ENCODE data around the gene MFRP. TPM values are rescaled to one million over a fixed set of nuclear protein-coding genes. Genes with fewer than 3 reads are reported as not detected.
A peak's percentile ranks its signal among the peaks of the same experiment; 100 is the strongest.

Gene MFRP
- total RNA-seq, 2 donors from 2014 or later: not detected

GRCh38 chr11:119361056-119361787 is 14.7 kb upstream of the MFRP start:
- peak overlapping the region; percentile 94 for H3K27ac ChIP-seq
- peaks cover 30% of the 10 kb centered on the region for H3K36me3 ChIP-seq
- no peak for TF ChIP-seq CTCF (IDR thresholded peaks at IDR 0.05)
- peaks cover 0 to 66% of the 10 kb centered on the region in 2 donors for H3K4me1 ChIP-seq
- peak overlapping the region; percentile 49 to 56 for H3K4me3 ChIP-seq
- DNase-seq (ENCODE audit: low spot score): no peak
- H3K9me3 ChIP-seq: no peaks in the 10 kb centered on the region
- no peaks in the 10 kb centered on the region for H3K27me3 ChIP-seq

- Histone ChIP-seq H3K36me3 (peaks cover 30% of the 10 kb centered on the region), H3K27me3 (no peaks in the 10 kb centered on the region), H3K4me3 (no peak overlapping the region), H3K9me3 (no peaks in the 10 kb centered on the region), H3K4me1 (peaks cover 0 to 65% of the 10 kb centered on the region in 2 donors), H3K27ac (peak overlapping the region; percentile 94)
- TF ChIP-seq CTCF (IDR thresholded peaks at IDR 0.05): no peak
- DNase-seq (ENCODE audit: low spot score): no peak
Observed at GRCh38 chr11:119359365-119360214, 13.1 kb upstream of the MFRP start.

GRCh38 chr11:119357074-119357473 is 10.6 kb upstream of the MFRP start:
- Histone ChIP-seq H3K27ac (peak overlapping the region; percentile 81 to 82), H3K4me3 (peak overlapping the region; percentile 36 to 55)
- TF ChIP-seq CTCF (IDR thresholded peaks at IDR 0.05): no peak

GRCh38 chr11:119356349-119357031 is 10.0 kb upstream of the MFRP start:
- H3K4me3 ChIP-seq: peak overlapping the region; percentile 36 to 55
- H3K27ac ChIP-seq: peak overlapping the region; percentile 81 to 82
- peaks cover 0 to 58% of the 10 kb centered on the region in 2 donors for H3K4me1 ChIP-seq
- peak; percentile 86 for DNase-seq (ENCODE audit: low spot score)
- H3K27me3 ChIP-seq: no peaks in the 10 kb centered on the region
- TF ChIP-seq CTCF (IDR thresholded peaks at IDR 0.05): peak; percentile 93 to 94
- H3K36me3 ChIP-seq: peaks cover 30% of the 10 kb centered on the region
- no peaks in the 10 kb centered on the region for H3K9me3 ChIP-seq

More at GRCh38 chr11:119357074-119357473, 10.6 kb upstream of the MFRP start:
- Histone ChIP-seq H3K4me1 (peaks cover 0 to 60% of the 10 kb centered on the region in 2 donors), H3K9me3 (no peaks in the 10 kb centered on the region), H3K27me3 (no peaks in the 10 kb centered on the region), H3K36me3 (peaks cover 30% of the 10 kb centered on the region)
- no peak for DNase-seq (ENCODE audit: low spot score)

GRCh38 chr11:119355091-119355843 is 8.8 kb upstream of the MFRP start:
- DNase-seq (ENCODE audit: low spot score): no peak
- Histone ChIP-seq H3K27ac (peak overlapping the region; percentile 81 to 82), H3K36me3 (peaks cover 30% of the 10 kb centered on the region), H3K9me3 (no peaks in the 10 kb centered on the region), H3K27me3 (no peaks in the 10 kb centered on the region), H3K4me1 (peaks cover 0 to 50% of the 10 kb centered on the region in 2 donors), H3K4me3 (no peak overlapping the region)
- no peak for TF ChIP-seq CTCF (IDR thresholded peaks at IDR 0.05)
